Measurements from ENCODE around the gene PNPLA2. TPM values are rescaled to one million over a fixed set of nuclear protein-coding genes. Genes with fewer than 3 reads are reported as not detected.

The PNPLA2 gene
- total RNA-seq, 4 donors from 2014 or later: 62.8 to 107 (median 77.6) TPM

DNA sequence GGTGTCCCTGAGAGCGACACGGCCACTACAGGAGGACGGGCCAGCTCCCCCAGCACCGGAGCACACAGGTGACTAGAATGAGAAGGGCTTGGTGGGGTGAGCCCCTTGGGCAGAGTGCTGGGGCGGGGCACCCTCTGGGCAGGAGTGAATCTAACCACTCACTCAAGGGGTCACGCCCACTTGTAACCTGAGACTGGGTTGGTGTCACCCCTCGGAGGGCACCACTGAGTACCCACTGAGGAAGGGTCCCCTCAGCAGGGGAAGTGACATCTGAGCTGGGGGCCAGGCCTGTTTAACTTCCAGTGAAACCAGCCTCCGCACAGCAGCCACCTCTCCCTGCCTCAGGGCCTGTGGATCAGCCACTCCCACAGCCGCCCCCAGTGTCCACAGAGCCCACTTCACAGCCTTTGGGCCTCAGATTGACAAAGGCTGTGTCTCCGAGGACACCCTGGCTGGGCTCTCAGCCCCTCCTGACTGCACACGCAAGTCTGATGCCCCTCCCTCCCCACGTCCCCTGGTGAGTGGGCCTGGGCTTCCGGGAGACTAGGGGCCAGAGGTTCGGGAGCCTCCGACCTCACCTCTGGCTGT is 47.0 kb upstream of the PNPLA2 start:
- intact Hi-C loops (cut with DNase I): no loop called here
- H3K36me3 ChIP-seq: peaks cover 14 to 71% (median 65%) of the 10 kb centered on the region in 4 donors
- no peak overlapping the region for H3K4me3 ChIP-seq
- H3K9me3 ChIP-seq: no peaks in the 10 kb centered on the region
- H3K4me1 ChIP-seq: peaks cover 19 to 50% (median 39%) of the 10 kb centered on the region in 4 donors
- TF ChIP-seq POLR2A (IDR thresholded peaks at IDR 0.05; ENCODE audit: low read depth) (no peak), POLR2AphosphoS5 (IDR thresholded peaks at IDR 0.05) (no peak), EP300 (IDR thresholded peaks at IDR 0.05) (no peak), CTCF (IDR thresholded peaks at IDR 0.05) (no peak)
- no peaks in the 10 kb centered on the region for H3K27me3 ChIP-seq
- WGBS: 73% methylated on average over 12 of the region's 15 CpGs
- H3K27ac ChIP-seq (replicated peaks in 1 of 4): peak overlapping the region in 1 of 4 donors; percentile 14
- DNase-seq (ENCODE audit: extremely low spot score): no peak

GRCh38 chr11:772429-773390 is 46.0 kb upstream of the PNPLA2 start:
- WGBS: 84% methylated on average over 16 of the region's 34 CpGs
- no peaks in the 10 kb centered on the region for H3K9me3 ChIP-seq
- TF ChIP-seq CTCF (IDR thresholded peaks at IDR 0.05) (no peak), EP300 (IDR thresholded peaks at IDR 0.05) (no peak), POLR2A (IDR thresholded peaks at IDR 0.05; ENCODE audit: low read depth) (no peak), POLR2AphosphoS5 (IDR thresholded peaks at IDR 0.05) (no peak)
- H3K27me3 ChIP-seq: no peaks in the 10 kb centered on the region
- H3K4me1 ChIP-seq: peaks cover 19 to 54% (median 41%) of the 10 kb centered on the region in 4 donors
- H3K4me3 ChIP-seq: no peak overlapping the region
- H3K27ac ChIP-seq (replicated peaks in 1 of 4): peak overlapping the region in 1 of 4 donors; percentile 57
- DNase-seq (ENCODE audit: extremely low spot score): no peak
- H3K36me3 ChIP-seq: peaks cover 14 to 63% (median 57%) of the 10 kb centered on the region in 4 donors
- intact Hi-C loops (cut with DNase I): no loop called here

DNA sequence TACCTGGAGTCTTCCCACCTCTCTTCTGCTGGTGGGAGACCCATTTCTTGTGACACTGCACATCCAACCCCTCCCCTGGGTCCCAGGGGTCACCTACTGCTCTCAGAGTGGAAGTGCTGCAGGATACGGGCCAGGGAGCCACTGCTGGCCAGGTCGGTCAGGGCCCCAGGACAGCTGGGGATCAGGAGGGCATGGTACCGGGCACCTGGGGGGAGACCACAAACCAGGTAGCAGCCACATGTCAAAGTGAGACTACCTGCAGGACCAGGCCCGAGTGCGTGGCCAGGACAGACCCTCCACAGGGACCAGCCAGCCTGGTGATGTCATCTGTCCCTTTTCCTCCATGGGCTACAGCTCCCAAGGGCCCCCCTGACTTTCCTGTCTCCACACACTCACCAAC is 45.3 kb upstream of the PNPLA2 start:
- intact Hi-C loops (cut with DNase I): no loop called here
- 81% methylated on average over 5 of the region's 5 CpGs for WGBS
- H3K4me1 ChIP-seq: peaks cover 23 to 61% (median 48%) of the 10 kb centered on the region in 4 donors
- H3K27me3 ChIP-seq: no peaks in the 10 kb centered on the region
- no peak overlapping the region for H3K27ac ChIP-seq (replicated peaks in 1 of 4)
- no peak overlapping the region for H3K4me3 ChIP-seq
- DNase-seq (ENCODE audit: extremely low spot score): no peak
- H3K36me3 ChIP-seq: peaks cover 14 to 59% (median 54%) of the 10 kb centered on the region in 4 donors
- H3K9me3 ChIP-seq: no peaks in the 10 kb centered on the region
- TF ChIP-seq POLR2A (IDR thresholded peaks at IDR 0.05; ENCODE audit: low read depth) (no peak), CTCF (IDR thresholded peaks at IDR 0.05) (no peak)

- Histone ChIP-seq H3K27me3 (no peaks in the 10 kb centered on the region), H3K9me3 (no peaks in the 10 kb centered on the region), H3K36me3 (peaks cover 14 to 56% (median 51%) of the 10 kb centered on the region in 4 donors), H3K4me3 (no peak overlapping the region), H3K27ac (replicated peaks in 1 of 4) (no peak overlapping the region), H3K4me1 (peaks cover 24 to 65% (median 51%) of the 10 kb centered on the region in 4 donors)
- TF ChIP-seq CTCF (IDR thresholded peaks at IDR 0.05): no peak
- TF ChIP-seq POLR2AphosphoS5 (IDR thresholded peaks at IDR 0.05): no peak
- TF ChIP-seq EP300 (IDR thresholded peaks at IDR 0.05): no peak
- TF ChIP-seq POLR2A (IDR thresholded peaks at IDR 0.05; ENCODE audit: low read depth): no peak
- DNase-seq (ENCODE audit: extremely low spot score): no peak
- 94% methylated on average over 8 of the region's 9 CpGs for WGBS
- intact Hi-C loops (cut with DNase I): no loop called here
These were observed 44.9 kb upstream of the PNPLA2 start for GRCh38 chr11:773830-774229.

Data from esophagus muscularis mucosa (tissue), 4 donors.